Subcutaneous adipose tissue (tissue), 4 donors: ENCODE results near the gene CBLN3. TPM values are rescaled to one million over a fixed set of nuclear protein-coding genes. Genes with fewer than 3 reads are reported as not detected.

ENCODE experiments used
- CTCF ChIP-seq: fragments of 450-650 bp; IDR thresholded peaks from one replicate; pipeline ENCODE4 v1.5.1; 2016; ENCODE audit warnings: low read depth, mild to moderate bottlenecking, control low read depth, antibody characterized with exemption, moderate library complexity
- total RNA-seq, 4 donors: library from RNA; depleted of rRNA; stranded (reverse); fragments of >200 nt; gene quantifications; one replicate each; pipeline ENCODE4 v1.1.0, GENCODE V29; 2016

CBLN3 gene
- total RNA-seq, 4 donors from 2014 or later: 2.7 to 6.4 (median 4.0) TPM

- no peak for TF ChIP-seq CTCF
These were observed 33.6 kb downstream of the CBLN3 start for GRCh38 chr14:24395609-24396582.

GRCh38 chr14:24394275-24394674 lies 35.2 kb downstream of the CBLN3 start:
- TF ChIP-seq CTCF: no peak

- no peak for TF ChIP-seq CTCF
These were observed 37.0 kb downstream of the CBLN3 start for GRCh38 chr14:24392325-24393091.

- no peak for TF ChIP-seq CTCF
These were observed 38.6 kb downstream of the CBLN3 start for GRCh38 chr14:24390701-24391468.

- no peak for TF ChIP-seq CTCF
These were observed 40.1 kb downstream of the CBLN3 start for GRCh38 chr14:24389226-24389848.

- TF ChIP-seq CTCF: no peak
These were observed 40.8 kb downstream of the CBLN3 start for GRCh38 chr14:24388474-24389179.
